ENCODE results near the gene FSD1. TPM values are rescaled to one million over a fixed set of nuclear protein-coding genes. Genes with fewer than 3 reads are reported as not detected.

FSD1 gene
- total RNA-seq, 2 experiments from 2014 or later = 0.98 to 1.0 TPM

DNA sequence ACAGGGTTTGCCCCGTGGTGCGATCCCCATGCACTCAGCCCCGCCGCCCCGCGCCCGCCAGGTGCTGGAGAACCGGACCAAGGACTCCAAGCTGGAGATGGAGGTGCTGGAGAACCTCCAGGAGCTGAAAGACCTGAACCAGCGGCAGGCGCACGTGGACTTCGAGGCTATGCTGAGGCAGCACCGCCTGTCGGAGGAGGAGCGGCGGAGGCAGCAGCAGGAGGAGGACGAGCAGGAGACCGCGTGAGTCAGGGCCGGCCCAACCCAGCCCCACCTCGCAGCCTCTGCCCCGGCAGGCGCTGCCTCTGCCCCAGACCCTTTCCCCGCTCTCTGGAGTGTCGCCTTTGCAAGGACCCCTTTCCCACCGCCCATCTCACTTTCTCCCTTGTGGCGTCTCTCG, 46.2 kb upstream of the FSD1 start:
- peaks cover 0 to 16% of the 10 kb centered on the region in 2 experiments for H3K9me3 ChIP-seq (ENCODE audit: control insufficient read depth in 1 of 2, insufficient read depth in 1 of 2, low read length in 2 of 2)
- CTCF ChIA-PET = no interaction called here
- H3K36me3 ChIP-seq (ENCODE audit: insufficient read depth, low read length) = peaks cover 75% of the 10 kb centered on the region
- no peaks in the 10 kb centered on the region for H3K9me3 Mint-ChIP-seq
- TF ChIP-seq, protein P1, sequence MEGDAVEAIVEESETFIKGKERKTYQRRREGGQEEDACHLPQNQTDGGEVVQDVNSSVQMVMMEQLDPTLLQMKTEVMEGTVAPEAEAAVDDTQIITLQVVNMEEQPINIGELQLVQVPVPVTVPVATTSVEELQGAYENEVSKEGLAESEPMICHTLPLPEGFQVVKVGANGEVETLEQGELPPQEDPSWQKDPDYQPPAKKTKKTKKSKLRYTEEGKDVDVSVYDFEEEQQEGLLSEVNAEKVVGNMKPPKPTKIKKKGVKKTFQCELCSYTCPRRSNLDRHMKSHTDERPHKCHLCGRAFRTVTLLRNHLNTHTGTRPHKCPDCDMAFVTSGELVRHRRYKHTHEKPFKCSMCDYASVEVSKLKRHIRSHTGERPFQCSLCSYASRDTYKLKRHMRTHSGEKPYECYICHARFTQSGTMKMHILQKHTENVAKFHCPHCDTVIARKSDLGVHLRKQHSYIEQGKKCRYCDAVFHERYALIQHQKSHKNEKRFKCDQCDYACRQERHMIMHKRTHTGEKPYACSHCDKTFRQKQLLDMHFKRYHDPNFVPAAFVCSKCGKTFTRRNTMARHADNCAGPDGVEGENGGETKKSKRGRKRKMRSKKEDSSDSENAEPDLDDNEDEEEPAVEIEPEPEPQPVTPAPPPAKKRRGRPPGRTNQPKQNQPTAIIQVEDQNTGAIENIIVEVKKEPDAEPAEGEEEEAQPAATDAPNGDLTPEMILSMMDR (IDR thresholded peaks at IDR 0.05) = no peak
- H3K27me3 ChIP-seq (ENCODE audit: control insufficient read depth in 1 of 2, insufficient read depth in 2 of 2, low read length in 2 of 2) = no peaks in the 10 kb centered on the region
- H3K4me3 Mint-ChIP-seq = no peak overlapping the region
- ATAC-seq (ENCODE audit: poor library complexity) = no peak
- DNase-seq = peak in 1 of 14 experiments; percentile 22
- no peaks in the 10 kb centered on the region for H3K4me1 Mint-ChIP-seq (ENCODE audit: low read depth)
- H3K27ac Mint-ChIP-seq = no peak overlapping the region
- peaks cover 2% of the 10 kb centered on the region for H3K4me1 ChIP-seq (ENCODE audit: insufficient read depth, low read length)
- peaks cover 73% of the 10 kb centered on the region for H3K36me3 Mint-ChIP-seq (ENCODE audit: low read depth)
- no peaks in the 10 kb centered on the region for H3K27me3 Mint-ChIP-seq
- no peak overlapping the region for H3K27ac ChIP-seq (ENCODE audit: low read depth in 1 of 2, low read length in 2 of 2)
- no peak overlapping the region for H3K4me3 ChIP-seq (ENCODE audit: low read length)
- intact Hi-C loops (cut with DNase I, micrococcal nuclease) = no loop called here
- POLR2A ChIA-PET = no interaction called here

DNA sequence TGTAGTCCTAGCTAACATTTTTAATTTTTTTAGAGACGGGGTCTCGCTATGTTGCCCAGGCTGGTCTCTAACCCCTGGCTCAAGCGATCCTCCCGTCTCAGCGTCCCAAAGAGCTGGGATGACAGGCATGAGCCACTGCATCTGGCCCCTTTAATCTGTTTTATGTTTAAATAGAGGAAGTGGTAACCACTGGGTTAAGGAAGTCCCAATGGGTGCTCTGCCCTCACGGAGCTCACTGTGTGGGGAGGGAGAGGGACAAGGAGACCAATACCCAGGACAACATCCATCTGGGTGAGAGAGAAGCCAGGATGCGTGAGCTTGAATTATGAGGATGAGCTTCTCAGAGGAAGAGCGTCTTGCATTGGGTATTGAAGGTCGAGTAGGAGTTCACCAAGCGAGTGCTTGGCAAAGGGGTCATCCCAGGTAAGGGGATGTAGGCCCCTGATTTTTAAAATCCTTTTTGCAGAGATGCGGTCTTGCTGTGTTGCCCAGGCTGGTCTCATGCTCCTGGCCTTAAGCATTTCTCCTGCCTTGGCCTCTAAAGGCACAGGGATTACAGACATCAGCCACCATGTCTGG, 43.7 kb upstream of the FSD1 start:
- Histone ChIP-seq H3K36me3 (ENCODE audit: insufficient read depth, low read length) (peaks cover 70% of the 10 kb centered on the region), H3K9me3 (ENCODE audit: control insufficient read depth in 1 of 2, insufficient read depth in 1 of 2, low read length in 2 of 2) (peaks cover 0 to 6% of the 10 kb centered on the region in 2 experiments), H3K27me3 (ENCODE audit: control insufficient read depth in 1 of 2, insufficient read depth in 2 of 2, low read length in 2 of 2) (no peaks in the 10 kb centered on the region), H3K4me1 (ENCODE audit: insufficient read depth, low read length) (peaks cover 16% of the 10 kb centered on the region), H3K27ac (ENCODE audit: low read depth in 1 of 2, low read length in 2 of 2) (no peak overlapping the region), H3K4me3 (ENCODE audit: low read length) (no peak overlapping the region)
- H3K27me3 Mint-ChIP-seq = no peaks in the 10 kb centered on the region
- no peaks in the 10 kb centered on the region for H3K9me3 Mint-ChIP-seq
- DNase-seq (no peak), ATAC-seq (ENCODE audit: poor library complexity) (no peak)
- no peak overlapping the region for H3K4me3 Mint-ChIP-seq
- intact Hi-C loops (cut with DNase I, micrococcal nuclease) = no loop called here
- ChIA-PET POLR2A (no interaction called here), CTCF (no interaction called here)
- peaks cover 67% of the 10 kb centered on the region for H3K36me3 Mint-ChIP-seq (ENCODE audit: low read depth)
- peaks cover 9% of the 10 kb centered on the region for H3K4me1 Mint-ChIP-seq (ENCODE audit: low read depth)
- H3K27ac Mint-ChIP-seq = no peak overlapping the region
- TF ChIP-seq, protein P1 (IDR thresholded peaks at IDR 0.05) = no peak

DNA sequence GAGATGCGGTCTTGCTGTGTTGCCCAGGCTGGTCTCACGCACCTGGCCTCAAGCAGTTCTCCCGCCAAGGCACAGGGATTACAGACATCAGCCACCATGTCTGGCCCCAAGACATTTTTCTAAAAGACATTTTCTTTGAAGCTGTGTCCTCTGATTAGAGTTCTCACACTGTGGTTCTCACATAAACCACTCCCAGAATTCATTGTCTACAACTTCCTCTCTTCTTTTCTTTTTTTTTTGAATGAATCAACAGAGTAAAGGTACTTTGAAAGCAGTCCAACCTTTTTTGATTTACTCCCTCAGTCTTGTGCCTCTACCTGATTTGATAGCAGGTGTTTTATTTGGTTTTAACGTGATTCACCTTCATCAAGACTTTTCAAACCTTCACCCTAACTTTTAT, 39.6 kb upstream of the FSD1 start:
- CTCF ChIA-PET = interaction anchor here (1.4 to 2.0 kb wide), 2 partner anchors 78 to 88 kb away, joined by 3 to 7 read pairs; partner anchors contain the start of gene MPND
- H3K4me1 ChIP-seq (ENCODE audit: insufficient read depth, low read length) = peaks cover 20% of the 10 kb centered on the region
- POLR2A ChIA-PET = no interaction called here
- ATAC-seq (ENCODE audit: poor library complexity) (peak; percentile 53), DNase-seq (peak in 1 of 14 experiments; percentile 58)
- H3K4me3 ChIP-seq (ENCODE audit: low read length) = no peak overlapping the region
- H3K4me3 Mint-ChIP-seq = no peak overlapping the region
- no peaks in the 10 kb centered on the region for H3K9me3 ChIP-seq (ENCODE audit: control insufficient read depth in 1 of 2, insufficient read depth in 1 of 2, low read length in 2 of 2)
- H3K27ac Mint-ChIP-seq = peak overlapping the region; percentile 41
- no peaks in the 10 kb centered on the region for H3K27me3 Mint-ChIP-seq
- H3K36me3 Mint-ChIP-seq (ENCODE audit: low read depth) = peaks cover 74% of the 10 kb centered on the region
- TF ChIP-seq, protein P1 (IDR thresholded peaks at IDR 0.05) = no peak
- peaks cover 18% of the 10 kb centered on the region for H3K4me1 Mint-ChIP-seq (ENCODE audit: low read depth)
- H3K9me3 Mint-ChIP-seq = no peaks in the 10 kb centered on the region
- H3K27me3 ChIP-seq (ENCODE audit: control insufficient read depth in 1 of 2, insufficient read depth in 2 of 2, low read length in 2 of 2) = no peaks in the 10 kb centered on the region
- peaks cover 73% of the 10 kb centered on the region for H3K36me3 ChIP-seq (ENCODE audit: insufficient read depth, low read length)
- no peak overlapping the region for H3K27ac ChIP-seq (ENCODE audit: low read depth in 1 of 2, low read length in 2 of 2)
- intact Hi-C loops (cut with DNase I, micrococcal nuclease) = loop anchor here in 1 of 2 experiments (5.0 kb wide), 1 partner anchor 137 kb away; the partner anchor contains the start of genes CHAF1A and SH3GL1

Measured in CD4-positive, alpha-beta T cell (primary cell).